Hepatic stellate cell (primary cell): ENCODE measurements around the gene CCL1.

Experiments used
- DNase-seq: peaks from one replicate; pipeline ENCODE4 v3.0.0; 2011; ENCODE audit warnings: low spot score

CCL1 gene

DNA sequence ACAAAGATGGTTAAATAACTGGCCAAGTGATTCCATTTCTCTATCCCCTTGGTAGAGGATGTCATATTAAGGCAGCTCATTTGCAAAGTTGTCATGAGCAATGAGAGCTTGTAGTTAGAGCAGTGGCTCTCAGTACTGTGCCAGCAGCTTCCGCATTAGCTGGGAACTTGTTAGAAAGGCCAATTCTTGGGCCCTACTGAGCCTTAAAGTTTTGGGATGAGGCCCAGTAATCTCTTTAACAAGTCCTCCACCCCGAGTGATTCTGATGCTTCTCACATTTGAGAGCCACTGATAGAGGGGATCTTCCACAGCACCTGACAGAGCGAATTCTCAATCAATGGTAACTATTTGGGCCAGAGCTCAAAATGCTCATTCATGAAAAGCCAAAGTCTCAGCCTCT lies 20.2 kb upstream of the CCL1 start:
- no peak for DNase-seq

GRCh38 chr17:34382621-34383124 lies 19.6 kb upstream of the CCL1 start:
- no peak for DNase-seq

- no peak for DNase-seq
These were observed 16.8 kb upstream of the CCL1 start for GRCh38 chr17:34379868-34380267.

DNA sequence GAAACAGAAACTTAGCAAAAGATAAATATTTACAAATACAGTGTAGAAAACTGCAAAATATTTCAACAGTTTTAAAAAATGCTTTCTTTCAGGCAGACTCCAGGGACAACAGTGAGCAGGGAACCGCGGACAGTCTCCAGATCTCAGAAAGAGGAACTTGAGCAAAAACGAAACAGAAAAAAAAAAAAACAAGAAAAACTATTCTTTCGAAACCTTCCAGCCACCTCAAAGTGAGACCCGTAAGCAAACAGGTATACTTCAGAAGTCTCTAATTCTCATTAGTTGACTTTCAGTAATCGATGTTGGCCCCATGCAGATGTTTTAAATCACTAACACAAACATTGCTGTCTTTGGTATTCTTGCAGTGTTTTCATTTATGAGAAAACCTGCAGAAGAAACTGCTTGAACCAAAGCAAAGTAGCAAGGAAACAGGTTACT lies 15.7 kb upstream of the CCL1 start:
- no peak for DNase-seq

GRCh38 chr17:34377078-34377823 lies 14.2 kb upstream of the CCL1 start:
- DNase-seq = no peak

- no peak for DNase-seq
These were observed 12.5 kb upstream of the CCL1 start for GRCh38 chr17:34375426-34375997.

DNA sequence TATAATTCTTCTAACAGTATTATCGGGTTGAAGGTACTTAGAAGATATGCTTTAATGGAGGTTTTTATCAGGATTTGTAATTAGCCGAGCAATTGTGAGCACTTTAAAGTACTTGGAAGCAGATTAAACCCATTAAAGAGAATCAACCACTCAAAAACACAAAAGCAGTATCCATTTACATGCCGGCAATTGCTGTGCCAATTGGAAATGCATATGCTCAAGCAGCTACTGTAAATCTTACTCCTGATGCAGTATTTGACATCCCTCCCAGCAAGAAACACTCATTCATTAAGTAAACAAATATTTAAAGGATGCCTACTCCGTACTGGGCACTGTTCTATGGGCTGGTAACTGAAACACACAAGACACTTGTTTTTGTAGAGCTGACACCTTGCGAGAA lies 11.4 kb upstream of the CCL1 start:
- no peak for DNase-seq

DNA sequence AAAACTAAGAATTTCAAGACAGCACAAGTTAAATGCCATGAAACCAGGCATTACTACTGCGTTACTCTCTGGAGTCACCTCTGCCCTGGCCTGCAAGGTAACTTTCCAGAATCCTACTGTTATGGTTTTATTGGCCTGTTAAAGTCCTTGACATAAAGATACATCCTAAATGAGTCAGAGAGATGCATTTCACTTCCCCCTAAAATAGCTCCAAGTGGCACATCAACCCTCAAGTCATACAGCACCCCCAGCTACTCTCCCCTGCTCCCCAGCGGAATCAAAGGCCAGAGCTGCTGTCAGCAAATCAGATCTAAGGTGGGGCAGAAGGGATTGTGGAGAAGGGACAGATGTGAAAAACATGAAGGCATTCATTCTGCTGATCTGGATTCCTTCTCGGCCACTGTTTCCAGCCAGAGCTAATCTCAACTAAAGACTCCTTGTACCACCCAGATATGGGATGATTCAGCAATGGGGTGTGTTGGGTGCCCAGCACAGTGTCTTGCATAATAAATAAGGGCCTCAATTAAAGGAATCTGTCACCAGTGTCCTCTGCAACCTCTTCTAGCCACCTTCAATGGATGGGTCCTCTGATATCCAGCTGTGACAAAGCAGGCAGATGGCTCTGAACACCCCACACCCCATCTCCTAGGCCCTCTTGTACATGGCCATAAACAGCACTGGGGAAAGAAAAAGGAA lies 8.5 kb upstream of the CCL1 start:
- no peak for DNase-seq

GRCh38 chr17:34370997-34371395 lies 8.0 kb upstream of the CCL1 start:
- no peak for DNase-seq

DNA sequence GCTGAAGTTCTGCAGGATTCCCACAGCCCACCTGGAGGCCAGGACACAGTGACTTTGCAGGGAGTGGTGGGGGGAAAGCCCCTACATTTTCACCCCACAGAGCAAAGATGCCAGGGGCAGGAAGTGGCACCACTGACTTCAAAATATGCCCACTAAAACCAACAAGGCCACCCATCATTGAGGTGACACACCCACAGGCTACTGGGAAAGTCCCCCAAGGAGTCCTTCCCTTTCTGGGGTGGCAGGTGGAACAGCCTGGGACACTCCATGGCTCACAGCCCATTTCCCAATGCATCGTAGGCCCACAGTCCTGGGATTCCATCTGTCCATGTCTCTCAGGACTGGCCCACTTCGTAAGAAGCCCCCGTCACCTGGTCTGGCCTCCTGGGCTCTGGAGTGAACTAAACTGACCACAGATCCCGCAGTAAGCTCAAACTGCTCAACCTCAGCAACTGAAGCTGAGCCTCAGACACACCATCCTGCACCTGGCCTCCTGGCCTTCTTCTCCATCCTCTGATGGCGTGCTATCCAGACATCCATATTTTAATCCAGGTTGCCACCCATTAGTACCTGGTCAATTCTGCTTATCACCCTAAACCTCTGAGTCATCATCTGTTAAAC lies 7.5 kb upstream of the CCL1 start:
- no peak for DNase-seq

- no peak for DNase-seq
These were observed 6.5 kb upstream of the CCL1 start for GRCh38 chr17:34369571-34369970.

DNA sequence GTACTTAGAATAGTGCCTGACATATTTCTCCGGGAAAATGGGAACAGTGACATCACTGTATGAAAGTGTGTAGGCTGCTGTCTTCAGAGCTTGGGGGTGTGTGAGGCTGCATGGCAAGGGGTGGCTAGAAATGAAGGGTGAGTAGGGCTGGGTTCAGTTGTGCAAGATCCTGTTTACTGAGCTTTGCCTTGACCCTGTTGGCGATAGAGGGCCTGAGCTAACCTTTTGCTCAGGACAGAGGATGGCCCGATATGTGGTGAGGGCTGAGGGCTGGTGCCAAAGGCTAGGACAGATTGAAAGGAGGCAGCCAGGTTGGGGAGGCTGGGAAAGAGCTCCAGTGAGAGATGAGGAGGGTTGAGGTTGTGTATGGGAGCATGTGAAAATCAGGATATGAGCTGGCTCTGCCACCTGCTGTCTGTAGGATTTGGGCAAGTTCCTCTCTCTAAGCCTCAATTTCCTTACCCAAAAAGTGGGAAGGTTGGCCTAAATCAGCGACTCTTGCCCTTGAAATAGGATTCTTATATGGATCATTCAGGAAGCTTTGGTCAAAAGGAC lies 6.0 kb upstream of the CCL1 start:
- DNase-seq = no peak

GRCh38 chr17:34368196-34368945 lies 5.3 kb upstream of the CCL1 start:
- no peak for DNase-seq

- no peak for DNase-seq
These were observed 4.6 kb upstream of the CCL1 start for GRCh38 chr17:34367486-34368195.

- DNase-seq = no peak
These were observed 3.6 kb upstream of the CCL1 start for GRCh38 chr17:34366529-34367107.

DNA sequence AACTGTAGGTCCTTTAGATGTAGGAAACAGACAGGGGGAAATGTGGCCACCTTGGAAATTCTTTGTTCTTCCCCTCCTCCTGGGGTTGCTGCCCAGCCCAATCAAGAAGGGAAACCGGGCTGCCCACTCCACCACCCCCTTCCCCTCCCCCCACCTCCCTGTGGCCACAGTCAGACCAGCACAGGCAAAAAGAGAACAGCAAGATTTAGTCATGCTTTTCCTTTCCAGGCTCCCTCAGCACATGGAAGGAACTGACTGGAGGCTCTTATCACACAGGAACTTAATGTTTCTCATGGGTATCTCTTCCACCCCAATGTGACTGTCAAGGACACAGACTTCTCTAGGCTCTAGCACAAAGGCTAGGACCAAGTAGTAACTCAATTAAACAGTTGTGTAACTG lies 3.0 kb upstream of the CCL1 start:
- no peak for DNase-seq

- no peak for DNase-seq
These were observed 2.3 kb upstream of the CCL1 start for GRCh38 chr17:34365340-34365739.

DNA sequence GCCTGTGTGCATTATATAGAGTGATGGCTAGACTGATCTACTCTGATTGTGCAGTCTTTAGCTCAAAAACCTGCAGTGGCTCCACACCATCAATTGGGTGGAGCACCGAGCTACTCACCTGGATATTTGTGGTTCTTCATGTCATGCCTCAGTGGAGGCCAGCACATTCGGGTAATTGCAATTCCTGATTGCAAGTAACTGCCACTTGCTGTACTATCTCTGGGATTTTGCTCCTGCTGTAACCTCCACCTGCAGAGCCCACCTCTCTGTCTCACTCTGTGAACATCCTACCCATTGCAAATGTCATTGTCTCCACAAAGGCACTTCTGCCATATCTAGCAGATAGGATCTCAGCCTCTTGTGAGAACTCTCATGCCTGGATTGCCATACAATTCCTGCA lies 1.7 kb upstream of the CCL1 start:
- DNase-seq = no peak

DNA sequence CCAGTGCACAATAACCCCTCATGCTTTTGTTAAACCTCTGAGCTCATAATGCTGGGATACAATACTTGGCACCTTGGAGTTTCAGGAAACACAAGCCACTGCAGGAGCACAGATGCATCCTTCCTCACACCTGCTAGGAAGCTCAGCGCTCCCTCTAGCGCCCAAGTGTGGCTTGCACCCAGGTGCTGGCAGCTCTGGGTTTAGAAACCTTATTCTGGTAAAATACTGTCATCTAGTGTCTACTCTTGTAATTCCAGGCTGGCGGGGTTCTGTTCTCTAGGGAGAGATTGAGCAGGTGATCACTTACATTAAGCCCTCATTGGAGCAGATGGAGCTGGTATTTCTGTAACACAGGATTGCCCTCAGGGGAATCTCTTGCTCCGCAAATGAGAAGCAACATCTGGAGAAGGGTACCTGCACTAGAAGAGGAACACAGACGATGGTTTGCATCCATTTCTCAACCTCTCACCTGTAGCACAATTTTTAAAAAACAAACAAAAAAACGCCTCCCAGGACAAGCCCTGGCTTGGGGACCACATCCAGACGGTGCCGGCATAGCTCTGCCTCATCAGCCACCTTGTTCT lies 1.5 kb downstream of the CCL1 start:
- DNase-seq = peak; percentile 82

DNA sequence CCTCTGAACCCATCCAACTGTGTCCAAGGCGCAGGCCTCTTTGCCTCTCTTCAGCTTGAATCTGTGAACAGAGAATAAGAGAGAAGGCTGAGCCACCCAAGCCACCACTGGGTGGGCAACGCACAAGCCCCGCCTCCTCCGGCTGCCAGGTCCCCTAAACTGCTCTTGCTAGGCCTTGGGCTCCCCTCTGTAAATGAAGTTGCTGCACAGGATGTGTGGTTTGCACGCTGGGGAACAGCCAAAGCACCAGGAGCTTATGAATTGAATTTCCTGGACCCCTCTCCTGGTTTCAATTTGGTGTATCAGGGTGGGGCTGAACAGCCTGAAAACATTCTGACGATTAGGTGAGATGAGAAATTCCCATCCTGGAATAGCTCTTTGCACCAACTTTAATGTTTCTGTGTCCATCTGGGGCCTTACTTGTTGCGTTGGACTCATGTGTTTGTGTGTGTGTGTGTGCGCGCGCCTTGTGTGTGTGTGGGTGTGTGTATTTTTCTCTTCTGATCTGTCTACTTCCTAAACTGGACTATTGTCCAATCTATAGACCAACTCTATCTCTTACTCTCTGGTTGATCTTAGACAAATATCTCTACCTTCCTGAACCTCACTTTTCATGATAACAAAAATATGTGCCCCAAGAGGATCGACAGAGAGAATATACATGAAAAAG lies 2.3 kb downstream of the CCL1 start:
- DNase-seq = no peak
